GM19395 (cell line): ENCODE measurements around the gene TGFBR1.

Experiments used
- ATAC-seq: cut with Tn5 transposase; IDR thresholded peaks from one replicate; pipeline ENCODE4 v1.9.1; 2021; ENCODE audit warnings: mild to moderate bottlenecking, moderate library complexity; ENCODE audit not compliant: unreplicated experiment

Gene TGFBR1

GRCh38 chr9:99130069-99130468, 25.2 kb downstream of the TGFBR1 start:
- peak; percentile 86 for ATAC-seq

GRCh38 chr9:99133145-99133544, 28.2 kb downstream of the TGFBR1 start:
- no peak for ATAC-seq

GRCh38 chr9:99134893-99135341, 30.0 kb downstream of the TGFBR1 start:
- ATAC-seq: no peak

- no peak for ATAC-seq
Measured at GRCh38 chr9:99135456-99135855, 30.5 kb downstream of the TGFBR1 start.

- no peak for ATAC-seq
Measured at GRCh38 chr9:99137225-99137624, 32.3 kb downstream of the TGFBR1 start.

- no peak for ATAC-seq
Measured at GRCh38 chr9:99137891-99138290, 33.0 kb downstream of the TGFBR1 start.

GRCh38 chr9:99138424-99139284, 33.7 kb downstream of the TGFBR1 start:
- no peak for ATAC-seq

GRCh38 chr9:99139868-99140267, 35.0 kb downstream of the TGFBR1 start:
- no peak for ATAC-seq

- peak; percentile 69 for ATAC-seq
Measured at GRCh38 chr9:99140685-99141314, 35.9 kb downstream of the TGFBR1 start.

GRCh38 chr9:99141849-99142248, 36.9 kb downstream of the TGFBR1 start:
- no peak for ATAC-seq

- ATAC-seq: no peak
Measured at GRCh38 chr9:99142275-99142674, 37.4 kb downstream of the TGFBR1 start.

GRCh38 chr9:99143655-99144054, 38.7 kb downstream of the TGFBR1 start:
- no peak for ATAC-seq

- ATAC-seq: no peak
Measured at GRCh38 chr9:99144966-99145365, 40.1 kb downstream of the TGFBR1 start.

GRCh38 chr9:99146574-99146973, 41.7 kb downstream of the TGFBR1 start:
- ATAC-seq: no peak

GRCh38 chr9:99147177-99147576, 42.3 kb downstream of the TGFBR1 start:
- ATAC-seq: no peak

- no peak for ATAC-seq
Measured at GRCh38 chr9:99150451-99151171, 45.7 kb downstream of the TGFBR1 start.

- ATAC-seq: no peak
Measured at GRCh38 chr9:99154356-99154755, 49.4 kb downstream of the TGFBR1 start.

GRCh38 chr9:99155736-99156135, 50.8 kb downstream of the TGFBR1 start:
- no peak for ATAC-seq

- no peak for ATAC-seq
Measured at GRCh38 chr9:99158629-99159028, 53.7 kb downstream of the TGFBR1 start.

GRCh38 chr9:99160173-99160572, 55.3 kb downstream of the TGFBR1 start:
- ATAC-seq: no peak

- no peak for ATAC-seq
Measured at GRCh38 chr9:99162759-99163364, 57.9 kb downstream of the TGFBR1 start.
